Glutamatergic neuron (in vitro differentiated cells): ENCODE results near the gene FAM234A. TPM values are rescaled to one million over a fixed set of nuclear protein-coding genes. Genes with fewer than 3 reads are reported as not detected.
A peak's percentile ranks its signal among the peaks of the same experiment; 100 is the strongest.

Source experiments
- DNase-seq: peaks from one replicate; pipeline ENCODE4 v3.0.0; 2022
- H3K27ac Mint-ChIP-seq: one replicate; pipeline ENCODE4 v1.8.0; 2020; ENCODE audit warnings: mild to moderate bottlenecking, mixed read lengths, inconsistent platforms; ENCODE audit not compliant: unreplicated experiment
- H3K27me3 Mint-ChIP-seq: one replicate; pipeline ENCODE4 v1.8.0; 2020; ENCODE audit warnings: mild to moderate bottlenecking, moderate library complexity, mixed read lengths, inconsistent platforms; ENCODE audit not compliant: unreplicated experiment
- H3K36me3 Mint-ChIP-seq: one replicate; pipeline ENCODE4 v1.8.0; 2020; ENCODE audit warnings: mild to moderate bottlenecking, mixed read lengths, inconsistent platforms; ENCODE audit not compliant: unreplicated experiment
- H3K4me1 Mint-ChIP-seq: one replicate; pipeline ENCODE4 v1.8.0; 2020; ENCODE audit warnings: mild to moderate bottlenecking, low read depth, mixed read lengths, inconsistent platforms; ENCODE audit not compliant: unreplicated experiment
- H3K4me3 Mint-ChIP-seq: one replicate; pipeline ENCODE4 v1.8.0; 2020; ENCODE audit warnings: mild to moderate bottlenecking, mixed read lengths, inconsistent platforms; ENCODE audit not compliant: unreplicated experiment
- H3K9me3 Mint-ChIP-seq: one replicate; pipeline ENCODE4 v1.8.0; 2020; ENCODE audit warnings: mild to moderate bottlenecking, moderate library complexity, mixed read lengths, inconsistent platforms; ENCODE audit not compliant: unreplicated experiment
- total RNA-seq: library from RNA; stranded (reverse); fragmentation: NEBNext Ultra II Directional; extraction: Animal tissue kit (Norgen Biotek cat#: 25700); gene quantifications from one replicate; pipeline ENCODE4 v1.2.1, GENCODE V29; 2021; ENCODE audit not compliant: unreplicated experiment
- TF ChIP-seq, protein P1 (sequence below): fragments of 200-600 bp; sonication (generic); IDR thresholded peaks from one replicate; pipeline ENCODE4 v1.5.0; 2021; ENCODE audit not compliant: partially characterized antibody, unreplicated experiment

Gene FAM234A
- total RNA-seq, 1 donor from 2014 or later: 82.7 TPM

DNA sequence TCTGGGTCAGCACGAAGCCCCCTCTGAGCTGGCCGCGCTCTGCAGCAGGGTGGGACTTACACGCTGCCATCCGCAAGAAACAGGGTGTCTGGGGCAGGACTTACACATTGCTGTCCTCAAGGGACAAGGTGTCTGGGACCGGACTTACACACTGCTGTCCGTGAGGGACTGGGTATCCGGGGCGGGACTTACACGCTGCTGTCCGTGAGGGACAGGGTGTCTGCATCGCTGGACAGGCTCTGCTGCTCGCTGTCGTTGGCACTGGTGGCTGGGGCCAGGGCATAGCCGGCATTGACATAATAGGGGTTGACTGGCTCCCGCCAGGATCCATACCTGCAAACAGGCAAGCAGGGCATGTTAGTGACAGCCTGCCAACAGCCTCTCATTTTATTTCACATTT is 79.7 kb downstream of the FAM234A start:
- H3K4me1 Mint-ChIP-seq: peaks cover 7% of the 10 kb centered on the region
- H3K27me3 Mint-ChIP-seq: no peaks in the 10 kb centered on the region

DNA sequence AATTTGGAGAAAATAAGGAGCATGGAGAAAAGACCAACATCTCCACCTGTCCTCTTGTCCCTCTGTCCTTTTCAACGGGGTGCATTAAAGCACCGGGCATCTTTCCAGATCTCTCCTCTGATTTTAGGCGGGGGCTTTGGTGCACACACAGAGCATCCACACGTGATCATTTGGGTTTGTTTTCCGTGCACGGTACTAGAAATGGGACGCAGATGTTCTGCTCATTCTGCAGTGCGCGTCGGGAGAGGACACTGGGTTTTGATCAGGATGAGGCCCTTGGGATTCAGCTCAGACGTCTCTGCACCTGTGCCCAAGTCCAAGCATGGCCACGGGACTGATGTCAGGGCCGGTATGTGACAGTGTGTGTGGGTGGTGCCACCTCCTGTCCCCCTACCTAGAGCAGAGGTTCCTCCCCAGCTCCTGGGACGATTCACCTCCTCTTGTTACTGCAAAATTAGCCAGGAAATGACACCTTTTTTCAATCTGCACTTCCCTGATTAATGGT is 80.2 kb downstream of the FAM234A start:
- no peaks in the 10 kb centered on the region for H3K27me3 Mint-ChIP-seq
- peak overlapping the region; percentile 66 for H3K4me3 Mint-ChIP-seq
- no peak for DNase-seq
- no peaks in the 10 kb centered on the region for H3K36me3 Mint-ChIP-seq
- peaks cover 7% of the 10 kb centered on the region for H3K4me1 Mint-ChIP-seq
- no peak overlapping the region for H3K27ac Mint-ChIP-seq
- TF ChIP-seq, protein P1, sequence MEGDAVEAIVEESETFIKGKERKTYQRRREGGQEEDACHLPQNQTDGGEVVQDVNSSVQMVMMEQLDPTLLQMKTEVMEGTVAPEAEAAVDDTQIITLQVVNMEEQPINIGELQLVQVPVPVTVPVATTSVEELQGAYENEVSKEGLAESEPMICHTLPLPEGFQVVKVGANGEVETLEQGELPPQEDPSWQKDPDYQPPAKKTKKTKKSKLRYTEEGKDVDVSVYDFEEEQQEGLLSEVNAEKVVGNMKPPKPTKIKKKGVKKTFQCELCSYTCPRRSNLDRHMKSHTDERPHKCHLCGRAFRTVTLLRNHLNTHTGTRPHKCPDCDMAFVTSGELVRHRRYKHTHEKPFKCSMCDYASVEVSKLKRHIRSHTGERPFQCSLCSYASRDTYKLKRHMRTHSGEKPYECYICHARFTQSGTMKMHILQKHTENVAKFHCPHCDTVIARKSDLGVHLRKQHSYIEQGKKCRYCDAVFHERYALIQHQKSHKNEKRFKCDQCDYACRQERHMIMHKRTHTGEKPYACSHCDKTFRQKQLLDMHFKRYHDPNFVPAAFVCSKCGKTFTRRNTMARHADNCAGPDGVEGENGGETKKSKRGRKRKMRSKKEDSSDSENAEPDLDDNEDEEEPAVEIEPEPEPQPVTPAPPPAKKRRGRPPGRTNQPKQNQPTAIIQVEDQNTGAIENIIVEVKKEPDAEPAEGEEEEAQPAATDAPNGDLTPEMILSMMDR: no peak
- no peaks in the 10 kb centered on the region for H3K9me3 Mint-ChIP-seq

More for the DNA sequence above, 79.7 kb downstream of the FAM234A start:
- no peaks in the 10 kb centered on the region for H3K9me3 Mint-ChIP-seq
- no peak overlapping the region for H3K4me3 Mint-ChIP-seq
- DNase-seq: no peak
- no peak overlapping the region for H3K27ac Mint-ChIP-seq
- TF ChIP-seq, protein P1: no peak
- H3K36me3 Mint-ChIP-seq: no peaks in the 10 kb centered on the region

Other genes with a start within 250 kb of the FAM234A start
- gene POLR3K, start 181.2 kb upstream of the FAM234A start, total RNA-seq: 10.2 TPM
- 21.5 TPM for gene SNRNP25, start 181.0 kb upstream of the FAM234A start, total RNA-seq
- gene RHBDF1, start 162.2 kb upstream of the FAM234A start, total RNA-seq: 25.2 TPM
- 24.7 TPM for gene MPG, start 156.6 kb upstream of the FAM234A start, total RNA-seq
- 38.9 TPM for gene NPRL3, start 96.1 kb upstream of the FAM234A start, total RNA-seq
- gene HBZ, start 82.2 kb upstream of the FAM234A start, total RNA-seq: not detected
- not detected for gene HBM, start 68.8 kb upstream of the FAM234A start, total RNA-seq
- not detected for gene HBA2, start 61.9 kb upstream of the FAM234A start, total RNA-seq
- 1.5 TPM for gene HBA1, start 58.1 kb upstream of the FAM234A start, total RNA-seq
- gene HBQ1, start 54.4 kb upstream of the FAM234A start, total RNA-seq: 1.5 TPM
- gene LUC7L, start 5.4 kb upstream of the FAM234A start, total RNA-seq: 213 TPM
- gene RGS11, start 41.1 kb downstream of the FAM234A start, total RNA-seq: 18.2 TPM
- 13.8 TPM for gene ARHGDIG, start 45.8 kb downstream of the FAM234A start, total RNA-seq
- 11.8 TPM for gene PDIA2, start 48.3 kb downstream of the FAM234A start, total RNA-seq
- gene AXIN1, start 117.9 kb downstream of the FAM234A start, total RNA-seq: 16.4 TPM
- gene MRPL28, start 135.7 kb downstream of the FAM234A start, total RNA-seq: 69.6 TPM
- gene PGAP6, start 147.2 kb downstream of the FAM234A start, total RNA-seq: 54.5 TPM
- 82.6 TPM for gene NME4, start 162.4 kb downstream of the FAM234A start, total RNA-seq
- gene DECR2, start 167.1 kb downstream of the FAM234A start, total RNA-seq: 26.2 TPM
- 103 TPM for gene RAB11FIP3, start 190.8 kb downstream of the FAM234A start, total RNA-seq